ENCODE results near the gene ELF4.

DNA sequence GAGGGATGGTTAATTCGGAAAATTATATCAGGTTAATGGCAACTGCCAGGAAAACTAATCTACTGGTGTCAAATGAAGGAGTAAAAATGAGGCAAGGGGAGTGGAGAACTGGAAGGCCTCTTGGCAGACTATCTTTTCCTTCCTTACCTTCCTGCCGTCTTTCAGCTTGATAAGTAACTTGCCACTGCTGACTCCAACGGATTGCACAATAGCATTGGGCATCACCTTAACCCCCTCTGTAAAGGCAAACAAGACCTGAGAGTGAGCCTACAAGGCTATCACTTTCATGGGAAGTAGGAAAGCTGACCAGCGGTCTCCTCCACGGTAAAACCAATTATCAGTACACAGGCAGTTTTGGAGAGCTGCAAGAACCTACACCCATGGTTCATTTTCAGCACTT lies 26.2 kb upstream of the ELF4 start:
- TF ChIP-seq SP1 (CRISPR knock-in tag; conservative IDR thresholded peaks at IDR 0.05) (no peak), JUN (CRISPR knock-in tag; IDR thresholded peaks at IDR 0.05) (no peak), NFE2L1 (CRISPR knock-in tag; IDR thresholded peaks at IDR 0.05) (no peak), CBFB (CRISPR knock-in tag; IDR thresholded peaks at IDR 0.05; ENCODE audit: low read depth) (no peak), FOXK1 (CRISPR knock-in tag; IDR thresholded peaks at IDR 0.05) (no peak)
- TF ChIP-seq, protein P1, sequence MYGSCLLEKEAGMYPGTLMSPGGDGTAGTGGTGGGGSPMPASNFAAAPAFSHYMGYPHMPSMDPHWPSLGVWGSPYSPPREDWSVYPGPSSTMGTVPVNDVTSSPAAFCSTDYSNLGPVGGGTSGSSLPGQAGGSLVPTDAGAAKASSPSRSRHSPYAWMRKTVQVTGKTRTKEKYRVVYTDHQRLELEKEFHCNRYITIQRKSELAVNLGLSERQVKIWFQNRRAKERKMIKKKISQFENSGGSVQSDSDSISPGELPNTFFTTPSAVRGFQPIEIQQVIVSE (CRISPR knock-in tag; IDR thresholded peaks at IDR 0.05; ENCODE audit: borderline replicate concordance): no peak
- TF ChIP-seq, protein P2, sequence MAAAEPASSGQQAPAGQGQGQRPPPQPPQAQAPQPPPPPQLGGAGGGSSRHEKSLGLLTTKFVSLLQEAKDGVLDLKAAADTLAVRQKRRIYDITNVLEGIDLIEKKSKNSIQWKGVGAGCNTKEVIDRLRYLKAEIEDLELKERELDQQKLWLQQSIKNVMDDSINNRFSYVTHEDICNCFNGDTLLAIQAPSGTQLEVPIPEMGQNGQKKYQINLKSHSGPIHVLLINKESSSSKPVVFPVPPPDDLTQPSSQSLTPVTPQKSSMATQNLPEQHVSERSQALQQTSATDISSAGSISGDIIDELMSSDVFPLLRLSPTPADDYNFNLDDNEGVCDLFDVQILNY (CRISPR knock-in tag; IDR thresholded peaks at IDR 0.05): no peak
- TF ChIP-seq, protein P3, sequence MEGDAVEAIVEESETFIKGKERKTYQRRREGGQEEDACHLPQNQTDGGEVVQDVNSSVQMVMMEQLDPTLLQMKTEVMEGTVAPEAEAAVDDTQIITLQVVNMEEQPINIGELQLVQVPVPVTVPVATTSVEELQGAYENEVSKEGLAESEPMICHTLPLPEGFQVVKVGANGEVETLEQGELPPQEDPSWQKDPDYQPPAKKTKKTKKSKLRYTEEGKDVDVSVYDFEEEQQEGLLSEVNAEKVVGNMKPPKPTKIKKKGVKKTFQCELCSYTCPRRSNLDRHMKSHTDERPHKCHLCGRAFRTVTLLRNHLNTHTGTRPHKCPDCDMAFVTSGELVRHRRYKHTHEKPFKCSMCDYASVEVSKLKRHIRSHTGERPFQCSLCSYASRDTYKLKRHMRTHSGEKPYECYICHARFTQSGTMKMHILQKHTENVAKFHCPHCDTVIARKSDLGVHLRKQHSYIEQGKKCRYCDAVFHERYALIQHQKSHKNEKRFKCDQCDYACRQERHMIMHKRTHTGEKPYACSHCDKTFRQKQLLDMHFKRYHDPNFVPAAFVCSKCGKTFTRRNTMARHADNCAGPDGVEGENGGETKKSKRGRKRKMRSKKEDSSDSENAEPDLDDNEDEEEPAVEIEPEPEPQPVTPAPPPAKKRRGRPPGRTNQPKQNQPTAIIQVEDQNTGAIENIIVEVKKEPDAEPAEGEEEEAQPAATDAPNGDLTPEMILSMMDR (IDR thresholded peaks at IDR 0.05): no peak

Data from WTC11 (cell line).